Neural cell (in vitro differentiated cells): ENCODE data around the gene MGME1. TPM values are rescaled to one million over a fixed set of nuclear protein-coding genes. Genes with fewer than 3 reads are reported as not detected.

ENCODE experiments used
- H2AFZ ChIP-seq: fragments of 200-600, 300-800 bp; sonication (generic), shearing (Covaris generic); 2 replicates; pipeline ENCODE4 v1.6.0; 2014; ENCODE audit warnings: low read depth, mild to moderate bottlenecking, antibody characterized with exemption, low read length, moderate library complexity
- H3F3A ChIP-seq: fragments of 200-600 bp; shearing (Covaris generic); 2 replicates; pipeline ENCODE4 v1.6.1; 2016; ENCODE audit warnings: mild to moderate bottlenecking, moderate library complexity, mixed read lengths, antibody characterized with exemption, low read length; ENCODE audit not compliant: insufficient read depth, poor library complexity, severe bottlenecking
- H3K27ac ChIP-seq: fragments of 200-600, 300-800 bp; sonication (generic), shearing (Covaris generic); 2 replicates; pipeline ENCODE4 v1.5.1; 2014; ENCODE audit warnings: mild to moderate bottlenecking, low read length, moderate library complexity
- H3K27me3 ChIP-seq: fragments of 300-800, 200-600 bp; sonication (generic), shearing (Covaris generic); 2 replicates; pipeline ENCODE4 v1.6.0; 2014; ENCODE audit warnings: mild to moderate bottlenecking, low read depth, low read length, moderate library complexity; ENCODE audit not compliant: insufficient read depth
- H3K36me3 ChIP-seq: fragments of 300-800, 200-600 bp; sonication (generic), shearing (Covaris generic); 2 replicates; pipeline ENCODE4 v1.5.1; 2014; ENCODE audit warnings: mild to moderate bottlenecking, antibody characterized with exemption, low read length, moderate library complexity; ENCODE audit not compliant: insufficient read depth
- H3K4me2 ChIP-seq: fragments of 300-800, 200-600 bp; sonication (generic), shearing (Covaris generic); 2 replicates; pipeline ENCODE4 v1.6.0; 2014; ENCODE audit warnings: mild to moderate bottlenecking, low read length
- H3K4me3 ChIP-seq: fragments of 300-800, 200-600 bp; sonication (generic), shearing (Covaris generic); 2 replicates; pipeline ENCODE4 v1.5.1; 2014; ENCODE audit warnings: mild to moderate bottlenecking, low read length, moderate library complexity
- H3K79me2 ChIP-seq: fragments of 200-600 bp; shearing (Covaris generic); replicated peaks from 2 replicates; pipeline ENCODE4 v1.6.0; 2014; ENCODE audit warnings: mild to moderate bottlenecking, low read length, moderate library complexity; ENCODE audit not compliant: insufficient read depth
- H3K9ac ChIP-seq: fragments of 300-800, 200-600 bp; sonication (generic), shearing (Covaris generic); 2 replicates; pipeline ENCODE4 v1.6.1; 2016; ENCODE audit warnings: mild to moderate bottlenecking, low read length, mixed read lengths
- H3K9me2 ChIP-seq: fragments of 200-600 bp; shearing (Covaris generic); 2 replicates; pipeline ENCODE4 v1.6.1; 2016; ENCODE audit warnings: mild to moderate bottlenecking, low read length, mixed read lengths; ENCODE audit not compliant: insufficient read depth
- H3K9me3 ChIP-seq: fragments of 200-600, 300-800 bp; sonication (generic), shearing (Covaris generic); 2 replicates; pipeline ENCODE4 v1.6.1; 2016; ENCODE audit warnings: mild to moderate bottlenecking, mixed run types, low read length, moderate library complexity, mixed read lengths
- H4K20me1 ChIP-seq: fragments of 200-600 bp; shearing (Covaris generic); 2 replicates; pipeline ENCODE4 v1.6.1; 2016; ENCODE audit warnings: mild to moderate bottlenecking, mixed run types; ENCODE audit not compliant: insufficient read depth
- EP300 ChIP-seq: fragments of 450-650 bp; conservative IDR thresholded peaks from 2 replicates; pipeline ENCODE4 v1.6.1; 2014; ENCODE audit warnings: antibody characterized with exemption, mild to moderate bottlenecking, moderate library complexity; ENCODE audit not compliant: poor library complexity, severe bottlenecking
- EZH2 ChIP-seq: fragments of 200-600, 300-800 bp; shearing (Covaris generic), sonication (generic); IDR thresholded peaks from 2 replicates; pipeline ENCODE4 v1.6.1; 2014; ENCODE audit warnings: antibody characterized with exemption, low read length, borderline replicate concordance, mild to moderate bottlenecking; ENCODE audit not compliant: insufficient read depth, poor library complexity, severe bottlenecking
- MXI1 ChIP-seq: fragments of 450-650 bp; conservative IDR thresholded peaks from 2 replicates; pipeline ENCODE4 v1.6.1; 2014; ENCODE audit warnings: antibody characterized with exemption, mild to moderate bottlenecking; ENCODE audit not compliant: poor library complexity, severe bottlenecking
- POLR2AphosphoS5 ChIP-seq: IDR thresholded peaks from 2 replicates; pipeline ENCODE4 v1.6.1; 2012
- RAD21 ChIP-seq: fragments of 450-650 bp; conservative IDR thresholded peaks from 2 replicates; pipeline ENCODE4 v1.6.1; 2014; ENCODE audit warnings: antibody characterized with exemption, mild to moderate bottlenecking, moderate library complexity
- REST ChIP-seq: IDR thresholded peaks from 2 replicates; pipeline ENCODE4 v1.6.1; 2012; ENCODE audit warnings: borderline replicate concordance
- SMC3 ChIP-seq: fragments of 450-650 bp; conservative IDR thresholded peaks from 2 replicates; pipeline ENCODE4 v1.6.1; 2014; ENCODE audit warnings: antibody characterized with exemption, mild to moderate bottlenecking, moderate library complexity; ENCODE audit not compliant: poor library complexity
- TAF1 ChIP-seq: IDR thresholded peaks from 2 replicates; pipeline ENCODE4 v1.6.1; 2012; ENCODE audit warnings: low read depth
- polyA plus RNA-seq: library from polyadenylated mRNA; depleted of rRNA; stranded (reverse); fragments of >200 nt; gene quantifications from 2 replicates; pipeline ENCODE4 v1.2.3, GENCODE V29; 2014
- TF ChIP-seq, protein P1 (sequence below): fragments of 450-650 bp; IDR thresholded peaks from 2 replicates; pipeline ENCODE4 v1.5.1; 2014; ENCODE audit warnings: antibody characterized with exemption, mild to moderate bottlenecking, moderate library complexity; ENCODE audit not compliant: poor library complexity, severe bottlenecking

MGME1 gene
- polyA plus RNA-seq, 1 donor from 2014 or later = 7.0 TPM

DNA sequence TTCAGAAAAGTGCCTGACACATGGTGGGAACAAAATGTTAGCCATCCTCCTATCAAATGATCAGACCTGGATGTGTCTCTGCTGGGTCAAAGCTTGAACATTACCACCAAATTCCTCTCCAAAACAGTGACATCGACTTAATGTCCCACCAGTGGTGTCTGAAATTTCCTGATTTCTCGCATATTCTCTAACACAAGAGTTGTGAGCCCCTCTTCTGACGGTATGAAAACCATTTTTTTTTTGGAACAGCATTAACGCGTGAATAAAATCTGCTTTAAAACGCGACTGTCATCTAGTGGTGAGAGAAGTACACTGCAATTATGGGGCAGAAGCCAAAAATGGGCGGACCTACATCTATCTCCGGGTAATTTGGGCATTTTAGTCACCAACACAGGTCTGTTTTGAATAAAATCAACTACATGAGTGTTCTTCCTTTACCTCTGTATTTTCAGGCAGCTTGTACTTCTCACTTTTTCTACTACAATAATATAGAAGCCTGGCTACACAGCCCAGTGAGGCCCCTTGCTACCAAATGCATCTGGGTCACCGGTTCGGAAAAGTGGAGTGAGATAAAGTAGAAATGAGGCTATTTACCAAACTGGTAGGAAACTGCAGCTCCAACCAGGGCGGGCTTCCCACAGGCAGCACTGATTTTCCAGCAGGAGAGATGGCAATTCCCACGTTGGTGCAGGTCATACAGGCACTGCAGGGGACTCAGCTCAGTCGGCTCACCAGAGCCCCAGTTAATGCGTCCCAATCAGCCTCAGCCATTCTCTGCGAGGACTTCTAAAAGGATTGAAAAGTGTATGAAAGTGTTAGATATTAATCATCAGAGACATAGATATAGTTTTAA, 27.4 kb downstream of the MGME1 start:
- no peaks in the 10 kb centered on the region for H3K9me2 ChIP-seq
- H3F3A ChIP-seq = no peaks in the 10 kb centered on the region
- H3K9me3 ChIP-seq = no peaks in the 10 kb centered on the region
- no peak overlapping the region for H2AFZ ChIP-seq
- no peaks in the 10 kb centered on the region for H3K79me2 ChIP-seq
- H3K27me3 ChIP-seq = no peaks in the 10 kb centered on the region
- H4K20me1 ChIP-seq = no peaks in the 10 kb centered on the region
- H3K36me3 ChIP-seq = no peaks in the 10 kb centered on the region
- no peak for TF ChIP-seq POLR2AphosphoS5
- peak; percentile 76 for TF ChIP-seq RAD21
- TF ChIP-seq, protein P1, sequence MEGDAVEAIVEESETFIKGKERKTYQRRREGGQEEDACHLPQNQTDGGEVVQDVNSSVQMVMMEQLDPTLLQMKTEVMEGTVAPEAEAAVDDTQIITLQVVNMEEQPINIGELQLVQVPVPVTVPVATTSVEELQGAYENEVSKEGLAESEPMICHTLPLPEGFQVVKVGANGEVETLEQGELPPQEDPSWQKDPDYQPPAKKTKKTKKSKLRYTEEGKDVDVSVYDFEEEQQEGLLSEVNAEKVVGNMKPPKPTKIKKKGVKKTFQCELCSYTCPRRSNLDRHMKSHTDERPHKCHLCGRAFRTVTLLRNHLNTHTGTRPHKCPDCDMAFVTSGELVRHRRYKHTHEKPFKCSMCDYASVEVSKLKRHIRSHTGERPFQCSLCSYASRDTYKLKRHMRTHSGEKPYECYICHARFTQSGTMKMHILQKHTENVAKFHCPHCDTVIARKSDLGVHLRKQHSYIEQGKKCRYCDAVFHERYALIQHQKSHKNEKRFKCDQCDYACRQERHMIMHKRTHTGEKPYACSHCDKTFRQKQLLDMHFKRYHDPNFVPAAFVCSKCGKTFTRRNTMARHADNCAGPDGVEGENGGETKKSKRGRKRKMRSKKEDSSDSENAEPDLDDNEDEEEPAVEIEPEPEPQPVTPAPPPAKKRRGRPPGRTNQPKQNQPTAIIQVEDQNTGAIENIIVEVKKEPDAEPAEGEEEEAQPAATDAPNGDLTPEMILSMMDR = peak; percentile 81
- peak; percentile 75 for TF ChIP-seq SMC3
- H3K4me2 ChIP-seq = no peak overlapping the region
- no peak overlapping the region for H3K9ac ChIP-seq
- no peak overlapping the region for H3K27ac ChIP-seq
- no peak overlapping the region for H3K4me3 ChIP-seq

DNA sequence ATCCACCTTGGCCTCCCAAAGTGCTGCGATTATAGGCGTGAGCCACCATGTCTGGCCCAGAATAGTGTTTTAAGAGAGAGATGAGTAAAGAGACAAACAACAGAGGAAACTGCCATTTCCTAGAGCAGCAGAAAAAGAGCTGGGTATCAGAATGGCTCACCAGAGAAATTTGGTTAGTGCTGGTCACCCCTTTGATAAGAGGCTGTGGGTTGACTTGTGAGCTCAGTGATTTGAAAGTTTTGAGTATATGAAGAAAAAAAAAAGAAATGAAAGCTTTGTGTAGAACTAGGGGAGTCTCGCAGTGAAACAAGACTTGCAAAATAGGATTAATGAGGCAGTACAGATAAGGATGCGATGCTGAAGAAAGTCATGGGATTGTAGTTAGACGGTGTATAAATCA, 29.6 kb downstream of the MGME1 start:
- Histone ChIP-seq H2AFZ (no peak overlapping the region), H3K4me2 (no peak overlapping the region), H3K4me3 (no peak overlapping the region), H3K79me2 (no peaks in the 10 kb centered on the region), H3F3A (no peaks in the 10 kb centered on the region), H3K36me3 (no peaks in the 10 kb centered on the region), H4K20me1 (no peaks in the 10 kb centered on the region), H3K9ac (no peak overlapping the region), H3K27ac (no peak overlapping the region), H3K9me2 (no peaks in the 10 kb centered on the region), H3K27me3 (no peaks in the 10 kb centered on the region), H3K9me3 (no peaks in the 10 kb centered on the region)
- TF ChIP-seq MXI1 (no peak), REST (no peak), EZH2 (no peak), SMC3 (no peak)

- no peak overlapping the region for H3K27ac ChIP-seq
- H3F3A ChIP-seq = no peaks in the 10 kb centered on the region
Observed at GRCh38 chr20:17999566-17999965, 30.7 kb downstream of the MGME1 start.

More at GRCh38 chr20:17999566-17999965, 30.7 kb downstream of the MGME1 start:
- no peak for TF ChIP-seq REST
- TF ChIP-seq TAF1 = no peak
- TF ChIP-seq, protein P1 = no peak
- TF ChIP-seq EZH2 = no peak
- no peak for TF ChIP-seq EP300
- no peak for TF ChIP-seq POLR2AphosphoS5
- no peak overlapping the region for H2AFZ ChIP-seq
- no peak overlapping the region for H3K9ac ChIP-seq
- H3K4me3 ChIP-seq = no peak overlapping the region
- no peaks in the 10 kb centered on the region for H3K36me3 ChIP-seq
- no peaks in the 10 kb centered on the region for H3K79me2 ChIP-seq
- no peaks in the 10 kb centered on the region for H3K9me2 ChIP-seq
- H3K9me3 ChIP-seq = no peaks in the 10 kb centered on the region
- no peaks in the 10 kb centered on the region for H3K27me3 ChIP-seq
- no peaks in the 10 kb centered on the region for H4K20me1 ChIP-seq
- H3K4me2 ChIP-seq = no peak overlapping the region
